ENCODE measurements around the gene CACNG3.

The CACNG3 gene

GRCh38 chr16:24255456-24256371, at the start of gene CACNG3:
Gene CACNG3 (plus strand): TSS chr16:24256335. CDS start chr16:24256755, 420 bp downstream.
- no peaks in the 10 kb centered on the region for H3K9me3 ChIP-seq (ENCODE audit: low read length)
- H3K36me3 ChIP-seq (ENCODE audit: insufficient read depth, low read length): no peaks in the 10 kb centered on the region
- H3K27ac ChIP-seq (ENCODE audit: low read depth, low read length): no peak within 1 kb of the TSS
- H3K9ac ChIP-seq (ENCODE audit: low read length): no peak within 1 kb of the TSS
- no peaks in the 10 kb centered on the region for H3K4me1 ChIP-seq (ENCODE audit: insufficient read depth, low read length)
- H3K4me3 ChIP-seq (ENCODE audit: low read depth in 1 of 2, low read length in 2 of 2): no peak within 1 kb of the TSS
- H3K27me3 ChIP-seq (ENCODE audit: control insufficient read depth in 1 of 2, insufficient read depth in 2 of 2, low read length in 2 of 2): peaks cover 27 to 28% of the 10 kb centered on the region in 2 donors

- H3K4me3 ChIP-seq (ENCODE audit: low read depth in 1 of 2, low read length in 2 of 2): no peak overlapping the region
- H3K4me1 ChIP-seq (ENCODE audit: insufficient read depth, low read length): peaks cover 7% of the 10 kb centered on the region
- no peak overlapping the region for H3K27ac ChIP-seq (ENCODE audit: low read depth, low read length)
- H3K36me3 ChIP-seq (ENCODE audit: insufficient read depth, low read length): no peaks in the 10 kb centered on the region
- no peaks in the 10 kb centered on the region for H3K27me3 ChIP-seq (ENCODE audit: control insufficient read depth in 1 of 2, insufficient read depth in 2 of 2, low read length in 2 of 2)
- H3K9ac ChIP-seq (ENCODE audit: low read length): no peak overlapping the region
- no peaks in the 10 kb centered on the region for H3K9me3 ChIP-seq (ENCODE audit: low read length)
Measured at GRCh38 chr16:24206926-24207325, 49.2 kb upstream of the CACNG3 start.

- no peak overlapping the region for H3K4me3 ChIP-seq (ENCODE audit: low read depth in 1 of 2, low read length in 2 of 2)
- H3K4me1 ChIP-seq (ENCODE audit: insufficient read depth, low read length): peaks cover 7% of the 10 kb centered on the region
- no peaks in the 10 kb centered on the region for H3K36me3 ChIP-seq (ENCODE audit: insufficient read depth, low read length)
- H3K27me3 ChIP-seq (ENCODE audit: control insufficient read depth in 1 of 2, insufficient read depth in 2 of 2, low read length in 2 of 2): no peaks in the 10 kb centered on the region
- no peaks in the 10 kb centered on the region for H3K9me3 ChIP-seq (ENCODE audit: low read length)
- H3K9ac ChIP-seq (ENCODE audit: low read length): no peak overlapping the region
- H3K27ac ChIP-seq (ENCODE audit: low read depth, low read length): peak overlapping the region; percentile 44
Measured at GRCh38 chr16:24208710-24209109, 47.4 kb upstream of the CACNG3 start.

- Histone ChIP-seq H3K4me1 (ENCODE audit: insufficient read depth, low read length) (no peaks in the 10 kb centered on the region), H3K36me3 (ENCODE audit: insufficient read depth, low read length) (no peaks in the 10 kb centered on the region), H3K27me3 (ENCODE audit: control insufficient read depth in 1 of 2, insufficient read depth in 2 of 2, low read length in 2 of 2) (no peaks in the 10 kb centered on the region), H3K4me3 (ENCODE audit: low read depth in 1 of 2, low read length in 2 of 2) (no peak overlapping the region), H3K9ac (ENCODE audit: low read length) (no peak overlapping the region), H3K27ac (ENCODE audit: low read depth, low read length) (no peak overlapping the region), H3K9me3 (ENCODE audit: low read length) (no peaks in the 10 kb centered on the region)
Measured at GRCh38 chr16:24214992-24215391, 41.1 kb upstream of the CACNG3 start.

GRCh38 chr16:24216961-24217360, 39.2 kb upstream of the CACNG3 start:
- Histone ChIP-seq H3K27me3 (ENCODE audit: control insufficient read depth in 1 of 2, insufficient read depth in 2 of 2, low read length in 2 of 2) (no peaks in the 10 kb centered on the region), H3K36me3 (ENCODE audit: insufficient read depth, low read length) (no peaks in the 10 kb centered on the region), H3K27ac (ENCODE audit: low read depth, low read length) (no peak overlapping the region), H3K9ac (ENCODE audit: low read length) (no peak overlapping the region), H3K4me3 (ENCODE audit: low read depth in 1 of 2, low read length in 2 of 2) (no peak overlapping the region), H3K4me1 (ENCODE audit: insufficient read depth, low read length) (no peaks in the 10 kb centered on the region), H3K9me3 (ENCODE audit: low read length) (no peaks in the 10 kb centered on the region)

GRCh38 chr16:24217461-24217860, 38.7 kb upstream of the CACNG3 start:
- H3K27ac ChIP-seq (ENCODE audit: low read depth, low read length): no peak overlapping the region
- no peak overlapping the region for H3K9ac ChIP-seq (ENCODE audit: low read length)
- no peaks in the 10 kb centered on the region for H3K4me1 ChIP-seq (ENCODE audit: insufficient read depth, low read length)
- no peaks in the 10 kb centered on the region for H3K9me3 ChIP-seq (ENCODE audit: low read length)
- H3K4me3 ChIP-seq (ENCODE audit: low read depth in 1 of 2, low read length in 2 of 2): no peak overlapping the region
- no peaks in the 10 kb centered on the region for H3K36me3 ChIP-seq (ENCODE audit: insufficient read depth, low read length)
- H3K27me3 ChIP-seq (ENCODE audit: control insufficient read depth in 1 of 2, insufficient read depth in 2 of 2, low read length in 2 of 2): no peaks in the 10 kb centered on the region

- H3K36me3 ChIP-seq (ENCODE audit: insufficient read depth, low read length): no peaks in the 10 kb centered on the region
- H3K27ac ChIP-seq (ENCODE audit: low read depth, low read length): no peak overlapping the region
- no peak overlapping the region for H3K4me3 ChIP-seq (ENCODE audit: low read depth in 1 of 2, low read length in 2 of 2)
- H3K4me1 ChIP-seq (ENCODE audit: insufficient read depth, low read length): no peaks in the 10 kb centered on the region
- H3K9me3 ChIP-seq (ENCODE audit: low read length): no peaks in the 10 kb centered on the region
- no peak overlapping the region for H3K9ac ChIP-seq (ENCODE audit: low read length)
- no peaks in the 10 kb centered on the region for H3K27me3 ChIP-seq (ENCODE audit: control insufficient read depth in 1 of 2, insufficient read depth in 2 of 2, low read length in 2 of 2)
Measured at GRCh38 chr16:24218299-24218698, 37.8 kb upstream of the CACNG3 start.

- no peaks in the 10 kb centered on the region for H3K4me1 ChIP-seq (ENCODE audit: insufficient read depth, low read length)
- no peak overlapping the region for H3K9ac ChIP-seq (ENCODE audit: low read length)
- H3K27me3 ChIP-seq (ENCODE audit: control insufficient read depth in 1 of 2, insufficient read depth in 2 of 2, low read length in 2 of 2): no peaks in the 10 kb centered on the region
- H3K9me3 ChIP-seq (ENCODE audit: low read length): no peaks in the 10 kb centered on the region
- H3K27ac ChIP-seq (ENCODE audit: low read depth, low read length): no peak overlapping the region
- no peak overlapping the region for H3K4me3 ChIP-seq (ENCODE audit: low read depth in 1 of 2, low read length in 2 of 2)
- no peaks in the 10 kb centered on the region for H3K36me3 ChIP-seq (ENCODE audit: insufficient read depth, low read length)
Measured at GRCh38 chr16:24221219-24221618, 34.9 kb upstream of the CACNG3 start.

- no peaks in the 10 kb centered on the region for H3K27me3 ChIP-seq (ENCODE audit: control insufficient read depth in 1 of 2, insufficient read depth in 2 of 2, low read length in 2 of 2)
- no peaks in the 10 kb centered on the region for H3K9me3 ChIP-seq (ENCODE audit: low read length)
- H3K36me3 ChIP-seq (ENCODE audit: insufficient read depth, low read length): no peaks in the 10 kb centered on the region
- no peak overlapping the region for H3K9ac ChIP-seq (ENCODE audit: low read length)
- no peak overlapping the region for H3K27ac ChIP-seq (ENCODE audit: low read depth, low read length)
- no peaks in the 10 kb centered on the region for H3K4me1 ChIP-seq (ENCODE audit: insufficient read depth, low read length)
- no peak overlapping the region for H3K4me3 ChIP-seq (ENCODE audit: low read depth in 1 of 2, low read length in 2 of 2)
Measured at GRCh38 chr16:24228514-24228913, 27.6 kb upstream of the CACNG3 start.

- Histone ChIP-seq H3K9me3 (ENCODE audit: low read length) (no peaks in the 10 kb centered on the region), H3K9ac (ENCODE audit: low read length) (no peak overlapping the region), H3K27ac (ENCODE audit: low read depth, low read length) (no peak overlapping the region), H3K4me1 (ENCODE audit: insufficient read depth, low read length) (no peaks in the 10 kb centered on the region), H3K27me3 (ENCODE audit: control insufficient read depth in 1 of 2, insufficient read depth in 2 of 2, low read length in 2 of 2) (no peaks in the 10 kb centered on the region), H3K4me3 (ENCODE audit: low read depth in 1 of 2, low read length in 2 of 2) (no peak overlapping the region), H3K36me3 (ENCODE audit: insufficient read depth, low read length) (no peaks in the 10 kb centered on the region)
Measured at GRCh38 chr16:24232936-24233335, 23.2 kb upstream of the CACNG3 start.

- no peak overlapping the region for H3K9ac ChIP-seq (ENCODE audit: low read length)
- no peaks in the 10 kb centered on the region for H3K36me3 ChIP-seq (ENCODE audit: insufficient read depth, low read length)
- no peaks in the 10 kb centered on the region for H3K9me3 ChIP-seq (ENCODE audit: low read length)
- no peak overlapping the region for H3K27ac ChIP-seq (ENCODE audit: low read depth, low read length)
- H3K27me3 ChIP-seq (ENCODE audit: control insufficient read depth in 1 of 2, insufficient read depth in 2 of 2, low read length in 2 of 2): no peaks in the 10 kb centered on the region
- no peaks in the 10 kb centered on the region for H3K4me1 ChIP-seq (ENCODE audit: insufficient read depth, low read length)
- no peak overlapping the region for H3K4me3 ChIP-seq (ENCODE audit: low read depth in 1 of 2, low read length in 2 of 2)
Measured at GRCh38 chr16:24234737-24235136, 21.4 kb upstream of the CACNG3 start.

- no peak overlapping the region for H3K4me3 ChIP-seq (ENCODE audit: low read depth in 1 of 2, low read length in 2 of 2)
- H3K27ac ChIP-seq (ENCODE audit: low read depth, low read length): no peak overlapping the region
- H3K9me3 ChIP-seq (ENCODE audit: low read length): no peaks in the 10 kb centered on the region
- H3K4me1 ChIP-seq (ENCODE audit: insufficient read depth, low read length): no peaks in the 10 kb centered on the region
- H3K9ac ChIP-seq (ENCODE audit: low read length): no peak overlapping the region
- no peaks in the 10 kb centered on the region for H3K27me3 ChIP-seq (ENCODE audit: control insufficient read depth in 1 of 2, insufficient read depth in 2 of 2, low read length in 2 of 2)
- no peaks in the 10 kb centered on the region for H3K36me3 ChIP-seq (ENCODE audit: insufficient read depth, low read length)
Measured at GRCh38 chr16:24235806-24236205, 20.3 kb upstream of the CACNG3 start.

Measured in muscle layer of colon (tissue), 2 donors.